Measurements from ENCODE around the gene CPXM2.

The CPXM2 gene

GRCh38 chr10:123904834-123905409, 13.3 kb upstream of the CPXM2 start:
- no peak for DNase-seq (ENCODE audit: low read depth)

- no peak for DNase-seq (ENCODE audit: low read depth)
These were observed 12.0 kb upstream of the CPXM2 start for GRCh38 chr10:123903621-123904020.

- DNase-seq (ENCODE audit: low read depth), result no peak
These were observed 10.0 kb upstream of the CPXM2 start for GRCh38 chr10:123901621-123902020.

GRCh38 chr10:123897146-123897545, 5.5 kb upstream of the CPXM2 start:
- no peak for DNase-seq (ENCODE audit: low read depth)

- DNase-seq (ENCODE audit: low read depth), result no peak
These were observed 4.8 kb upstream of the CPXM2 start for GRCh38 chr10:123896246-123896927.

GRCh38 chr10:123893651-123894050, 2.0 kb upstream of the CPXM2 start:
- no peak for DNase-seq (ENCODE audit: low read depth)

- DNase-seq (ENCODE audit: low read depth), result no peak
These were observed 857 bp downstream of the CPXM2 start for GRCh38 chr10:123890756-123891143.

- peak; percentile 20 for DNase-seq (ENCODE audit: low read depth)
These were observed 1.4 kb downstream of the CPXM2 start for GRCh38 chr10:123890226-123890625.

- DNase-seq (ENCODE audit: low read depth), result no peak
These were observed 1.8 kb downstream of the CPXM2 start for GRCh38 chr10:123889821-123890220.

GRCh38 chr10:123888751-123889150, 2.9 kb downstream of the CPXM2 start:
- DNase-seq (ENCODE audit: low read depth), result no peak

- no peak for DNase-seq (ENCODE audit: low read depth)
These were observed 3.4 kb downstream of the CPXM2 start for GRCh38 chr10:123888256-123888655.

GRCh38 chr10:123886292-123886691, 5.3 kb downstream of the CPXM2 start:
- DNase-seq (ENCODE audit: low read depth), result no peak

GRCh38 chr10:123885406-123886170, 6.0 kb downstream of the CPXM2 start:
- DNase-seq (ENCODE audit: low read depth), result no peak

- DNase-seq (ENCODE audit: low read depth), result no peak
These were observed 6.7 kb downstream of the CPXM2 start for GRCh38 chr10:123884907-123885381.

- DNase-seq (ENCODE audit: low read depth), result no peak
These were observed 7.2 kb downstream of the CPXM2 start for GRCh38 chr10:123884351-123884906.

GRCh38 chr10:123883673-123884320, 7.8 kb downstream of the CPXM2 start:
- DNase-seq (ENCODE audit: low read depth), result no peak

- no peak for DNase-seq (ENCODE audit: low read depth)
These were observed 8.7 kb downstream of the CPXM2 start for GRCh38 chr10:123882681-123883445.

GRCh38 chr10:123882177-123882576, 9.4 kb downstream of the CPXM2 start:
- DNase-seq (ENCODE audit: low read depth), result no peak

GRCh38 chr10:123879606-123880257, 11.9 kb downstream of the CPXM2 start:
- no peak for DNase-seq (ENCODE audit: low read depth)

GRCh38 chr10:123878666-123879303, 12.8 kb downstream of the CPXM2 start:
- peak; percentile 56 for DNase-seq (ENCODE audit: low read depth)

Data from GM04504 (cell line).